ENCODE data around the gene RGL3.
"Not testable (repeated sequence)": the region's sequence is repeated elsewhere in the genome, so short reads cannot be mapped to it uniquely, and the experiment has no call there.

RGL3 gene

GRCh38 chr19:11448410-11448809, 29.3 kb upstream of the RGL3 start:
- DNase-seq = no peak

- DNase-seq = no peak
Measured at GRCh38 chr19:11447347-11448262, 28.5 kb upstream of the RGL3 start.

- DNase-seq = peak; percentile 9
Measured at GRCh38 chr19:11446652-11447301, 27.7 kb upstream of the RGL3 start.

- no peak for DNase-seq
Measured at GRCh38 chr19:11446271-11446651, 27.1 kb upstream of the RGL3 start.

- no peak for DNase-seq
Measured at GRCh38 chr19:11445141-11445540, 26.0 kb upstream of the RGL3 start.

GRCh38 chr19:11444059-11444458, 24.9 kb upstream of the RGL3 start:
- DNase-seq = no peak

- DNase-seq = no peak
Measured at GRCh38 chr19:11437955-11438354, 18.8 kb upstream of the RGL3 start.

- no peak for DNase-seq
Measured at GRCh38 chr19:11435833-11436313, 16.8 kb upstream of the RGL3 start.

GRCh38 chr19:11435057-11435832, 16.1 kb upstream of the RGL3 start, which contains the start of the genes ODAD3 and PRKCSH:
ODAD3 (minus strand) TSS chr19:11435121; CDS start chr19:11435016, 105 bp downstream.
PRKCSH (plus strand) TSS chr19:11435635; CDS start chr19:11436118, 483 bp downstream.
- peak; percentile 97 for DNase-seq

GRCh38 chr19:11434703-11435056, 15.6 kb upstream of the RGL3 start:
- no peak for DNase-seq

- DNase-seq = not testable (repeated sequence)
Measured at GRCh38 chr19:11433526-11433925, 14.4 kb upstream of the RGL3 start.

- DNase-seq = no peak
Measured at GRCh38 chr19:11426656-11427055, 7.5 kb upstream of the RGL3 start.

GRCh38 chr19:11425719-11426457, 6.8 kb upstream of the RGL3 start:
- no peak for DNase-seq

GRCh38 chr19:11423791-11424181, 4.7 kb upstream of the RGL3 start:
- DNase-seq = no peak

GRCh38 chr19:11423164-11423790, 4.2 kb upstream of the RGL3 start:
- DNase-seq = no peak

GRCh38 chr19:11422163-11423065, 3.3 kb upstream of the RGL3 start:
- DNase-seq = peak; percentile 52

GRCh38 chr19:11421371-11422098, 2.4 kb upstream of the RGL3 start:
- DNase-seq = peak; percentile 19

- no peak for DNase-seq
Measured at GRCh38 chr19:11420429-11421370, 1.6 kb upstream of the RGL3 start.

GRCh38 chr19:11418094-11418548, 993 bp downstream of the RGL3 start:
- no peak for DNase-seq
